Measurements from ENCODE around the gene ZNF197. TPM values are rescaled to one million over a fixed set of nuclear protein-coding genes. Genes with fewer than 3 reads are reported as not detected.

Gene ZNF197
- total and polyA plus RNA-seq, 2 of the 8 experiments (the other 6 are each of a cell fraction or from before 2014, with no cell fraction given): 3.9 to 16.8 TPM

DNA sequence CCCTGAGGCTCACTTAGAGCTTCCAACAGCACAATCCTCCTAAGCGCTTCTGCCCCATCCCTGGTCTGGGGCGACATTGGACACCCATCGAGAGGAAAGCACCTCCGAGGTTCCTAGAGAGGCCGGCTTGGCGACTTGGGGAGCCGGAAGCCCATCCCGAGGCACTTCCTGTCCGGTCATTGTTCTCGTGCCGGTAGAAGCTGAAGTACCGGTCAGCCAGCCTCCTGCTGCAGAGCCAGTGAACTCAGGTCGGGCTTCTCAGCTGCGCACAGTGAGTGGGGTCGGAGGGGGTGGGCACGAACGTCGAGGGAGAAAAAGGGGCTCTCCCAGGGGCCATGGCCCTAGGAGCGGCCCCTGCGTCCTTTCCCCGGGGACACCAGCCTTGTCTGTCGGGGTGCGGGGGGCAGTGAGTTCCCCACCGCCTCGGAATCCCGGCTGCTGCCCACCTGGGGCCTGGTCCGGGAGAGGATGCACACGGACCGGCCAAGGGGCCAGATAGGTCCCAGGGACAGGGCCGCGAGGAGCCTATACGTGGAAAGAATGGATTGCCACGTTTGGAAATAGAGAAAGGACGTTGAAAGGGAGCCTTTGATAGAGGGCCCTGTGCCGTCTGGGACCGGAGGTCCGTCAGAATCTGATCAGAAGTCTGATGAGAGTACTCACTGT, 23.9 kb downstream of the ZNF197 start, which contains the start of gene ZNF35:
TSS of gene ZNF35 (plus strand) at position 169 of the 666 bp plus-strand sequence. CDS start 2,336 bp downstream, outside the sequence.
- no peaks in the 10 kb centered on the region for H3K4me1 ChIP-seq (replicated peaks in 1 of 4; ENCODE audit: control insufficient read depth in 3 of 4, insufficient read depth in 4 of 4, low read length in 3 of 4)
- peak within 1 kb of the TSS; percentile 87 to 97 (median 90) for H3K4me3 ChIP-seq (ENCODE audit: extremely low read depth in 1 of 4, insufficient read depth in 2 of 4, low read depth in 3 of 4, low read length in 4 of 4)
- CTCF ChIA-PET (ENCODE audit: partially characterized antibody): interaction anchor here (0.8 kb wide), 1 partner anchor 116 kb away, joined by 4 read pairs; no protein-coding TSS in a partner anchor
- 0 out of 2 replicates have a peak within 1 kb of the TSS, but pooled peaks have one; percentile 36 for H2AFZ ChIP-seq (ENCODE audit: low read length)
- H3K9ac ChIP-seq (replicated peaks in 1 of 4; ENCODE audit: extremely low read depth in 1 of 4, low read depth in 3 of 4, low read length in 3 of 4): peak within 1 kb of the TSS; percentile 66 to 81 (median 68)
- H2BK15ac ChIP-seq (ENCODE audit: low read length): no peak within 1 kb of the TSS
- no peak within 1 kb of the TSS for H2BK12ac ChIP-seq (ENCODE audit: low read depth, low read length)
- no peak within 1 kb of the TSS for H2BK5ac ChIP-seq (ENCODE audit: low read depth, low read length)
- no peak within 1 kb of the TSS for H3K14ac ChIP-seq (ENCODE audit: insufficient read length)
- no peaks in the 10 kb centered on the region for H4K20me1 ChIP-seq (replicated peaks in 1 of 2; ENCODE audit: control insufficient read depth in 1 of 2, insufficient read depth in 2 of 2, low read length in 2 of 2)
- H3K18ac ChIP-seq (ENCODE audit: extremely low read depth, low read length): no peak within 1 kb of the TSS
- no peak within 1 kb of the TSS for H4K91ac ChIP-seq (replicated peaks; ENCODE audit: insufficient read length, low read length)
- H3K56ac ChIP-seq (replicated peaks; ENCODE audit: insufficient read length, low read depth, low read length): peak within 1 kb of the TSS; percentile 62
- peaks cover 2 to 34% (median 26%) of the 10 kb centered on the region in 4 experiments for H3K36me3 ChIP-seq (ENCODE audit: control insufficient read depth in 2 of 4, insufficient read depth in 4 of 4, low read length in 3 of 4)
- FAIRE-seq: peak; percentile 81
- H4K8ac ChIP-seq (ENCODE audit: extremely low read depth, insufficient read depth, low read length): peak within 1 kb of the TSS; percentile 91; the same call in 1 of the 2 replicates
- H3K9me3 ChIP-seq (ENCODE audit: insufficient read depth in 2 of 2, low read depth in 1 of 2, low read length in 1 of 2): peaks cover 7% of the 10 kb centered on the region in 2 experiments
- H3K79me2 ChIP-seq (ENCODE audit: control insufficient read depth in 1 of 2, insufficient read depth in 2 of 2, low read length in 2 of 2): peaks cover 0 to 16% of the 10 kb centered on the region in 2 experiments; a peak in 2 of 4 replicates
- no peaks in the 10 kb centered on the region; the same call in 1 of the 2 replicates for H3K79me1 ChIP-seq (ENCODE audit: low read depth, low read length)
- H2BK20ac ChIP-seq (ENCODE audit: low read length): no peak within 1 kb of the TSS
- no peak within 1 kb of the TSS for H2BK120ac ChIP-seq (replicated peaks; ENCODE audit: low read depth, low read length)
- peak; percentile 77 to 86 for DNase-seq (ENCODE audit: low read depth in 1 of 2, low spot score in 2 of 2)
- H2AK5ac ChIP-seq (ENCODE audit: low read depth, low read length): no peak within 1 kb of the TSS
- peak within 1 kb of the TSS; percentile 61; the same call in 1 of the 2 replicates for H3K27ac ChIP-seq (ENCODE audit: low read depth, low read length)
- WGBS, 2 experiments (ENCODE audit: extremely low coverage in 1 of 2, insufficient coverage in 1 of 2, insufficient read length in 1 of 2, insufficient replicate concordance in 2 of 2, low coverage in 1 of 2, low lambda C conversion rate in 2 of 2, missing lambda C conversion rate in 1 of 2): 4% methylated on average over 35 of the region's 37 CpGs; no CpG with 5 or more reads in 1 of the 2 experiments
- POLR2A ChIA-PET (ENCODE audit: partially characterized antibody): interaction anchor here (0.8 to 1.8 kb wide), 12 partner anchors 9 to 113 kb away, joined by 3 to 20 read pairs (median 4); partner anchors contain the start of genes KIAA1143, KIF15, ZNF197 and ZNF501
- peak within 1 kb of the TSS; percentile 43 to 83 for H3K4me2 ChIP-seq (ENCODE audit: insufficient read depth in 1 of 2, low read depth in 2 of 2, low read length in 2 of 2)
- H3K4ac ChIP-seq (replicated peaks; ENCODE audit: insufficient read length, low read depth, low read length): no peak within 1 kb of the TSS
- H3K27me3 ChIP-seq (replicated peaks in 1 of 4; ENCODE audit: control insufficient read depth in 3 of 4, extremely low read depth in 1 of 4, insufficient read depth in 3 of 4, low read length in 3 of 4): no peaks in the 10 kb centered on the region
- no peak within 1 kb of the TSS for H3K23ac ChIP-seq (ENCODE audit: insufficient read length)
- no peaks in the 10 kb centered on the region for H3K23me2 ChIP-seq (ENCODE audit: low read depth, low read length)
- H4K5ac ChIP-seq (ENCODE audit: insufficient read length, low read depth, low read length): no peak within 1 kb of the TSS
- peak; percentile 96 for TF ChIP-seq GABPA (IDR thresholded peaks at IDR 0.05; ENCODE audit: borderline replicate concordance, insufficient read depth, low read length)
- TF ChIP-seq SIRT6 (IDR thresholded peaks at IDR 0.05; ENCODE audit: low read length): no peak
- peak; percentile 94 for TF ChIP-seq TAF7 (optimal IDR thresholded peaks at IDR 0.05; ENCODE audit: borderline replicate concordance, low read depth, low read length)
- no peak for TF ChIP-seq MAFK (IDR thresholded peaks at IDR 0.05; ENCODE audit: low read depth, low read length)
- TF ChIP-seq TCF12 (IDR thresholded peaks at IDR 0.05; ENCODE audit: low read depth, low read length): no peak
- no peak for TF ChIP-seq BRCA1 (IDR thresholded peaks at IDR 0.05; ENCODE audit: low read depth, low read length)
- TF ChIP-seq BCL11A (IDR thresholded peaks at IDR 0.05; ENCODE audit: low read depth in 2 of 2, low read length in 2 of 2): no peak
- peak; percentile 85; the same call in 1 of the 2 replicates for TF ChIP-seq POLR2AphosphoS5 (IDR thresholded peaks at IDR 0.05; ENCODE audit: low read depth, low read length)
- TF ChIP-seq NANOG (IDR thresholded peaks at IDR 0.05; ENCODE audit: insufficient read depth, low read depth, low read length, poor library complexity, severe bottlenecking): no peak
- TF ChIP-seq SAP30 (IDR thresholded peaks at IDR 0.05; ENCODE audit: insufficient read depth, insufficient replicate concordance, low read length): peak; percentile 93
- no peak for TF ChIP-seq SRF (IDR thresholded peaks at IDR 0.05; ENCODE audit: low read depth, low read length)
